ENCODE data around the gene C19orf81. TPM values are rescaled to one million over a fixed set of nuclear protein-coding genes. Genes with fewer than 3 reads are reported as not detected.

C19orf81 gene
- polyA plus RNA-seq, 3 donors, result not detected

- Histone ChIP-seq H4K20me1 (ENCODE audit: insufficient read depth, low read length) (no peaks in the 10 kb centered on the region), H3K4me2 (replicated peaks; ENCODE audit: extremely low read depth, low read length, poor library complexity, severe bottlenecking) (no peak overlapping the region), H3K4me1 (ENCODE audit: control insufficient read depth in 1 of 2, insufficient read depth in 2 of 2, low read length in 2 of 2) (peaks cover 1% of the 10 kb centered on the region in 2 donors), H3K9me3 (replicated peaks in 1 of 2; ENCODE audit: control insufficient read depth in 1 of 2, insufficient read depth in 1 of 2, low read length in 2 of 2) (no peaks in the 10 kb centered on the region), H3K4me3 (replicated peaks in 1 of 3; ENCODE audit: low read depth in 2 of 3, low read length in 3 of 3) (no peak overlapping the region), H3K9ac (ENCODE audit: insufficient read depth, low read length, poor library complexity, severe bottlenecking) (no peak overlapping the region), H3K36me3 (replicated peaks in 1 of 2; ENCODE audit: control insufficient read depth in 1 of 2, insufficient read depth in 2 of 2, low read length in 2 of 2) (no peaks in the 10 kb centered on the region), H3K27ac (ENCODE audit: low read depth in 1 of 2, low read length in 2 of 2) (no peak overlapping the region), H2AFZ (ENCODE audit: insufficient read depth, low read depth, low read length, poor library complexity, severe bottlenecking) (no peak overlapping the region), H3K79me2 (ENCODE audit: insufficient read depth, low read length) (no peaks in the 10 kb centered on the region), H3K27me3 (ENCODE audit: control insufficient read depth in 2 of 2, insufficient read depth in 2 of 2, low read length in 2 of 2) (peaks cover 25 to 39% of the 10 kb centered on the region in 2 donors)
- 94% methylated on average over 5 of the region's 6 CpGs for WGBS (ENCODE audit: insufficient coverage)
- H3K9me3 Mint-ChIP-seq, result peaks cover 0 to 31% (median 13%) of the 10 kb centered on the region in 7 donors
- H3K27me3 Mint-ChIP-seq (ENCODE audit: low read depth in 3 of 3), result peaks cover 47 to 83% (median 61%) of the 10 kb centered on the region in 3 donors
- H3K4me3 Mint-ChIP-seq, result peak overlapping the region in 1 of 2 donors; percentile 46
- no peak for TF ChIP-seq CTCF (IDR thresholded peaks at IDR 0.05)
- DNase-seq, result no peak
- H3K36me3 Mint-ChIP-seq, result no peaks in the 10 kb centered on the region
- peaks cover 3% of the 10 kb centered on the region for H3K4me1 Mint-ChIP-seq
- H3K27ac Mint-ChIP-seq, result no peak overlapping the region
- intact Hi-C loops (cut with micrococcal nuclease), result loop anchor here in 1 of 2 donors (10.0 kb wide), 1 partner anchor 121 kb away; no protein-coding TSS in a partner anchor
Observed at GRCh38 chr19:50664204-50664603, 15.0 kb downstream of the C19orf81 start.

- no peak overlapping the region for H3K27ac Mint-ChIP-seq
- no peak overlapping the region for H3K4me3 ChIP-seq (replicated peaks in 1 of 3; ENCODE audit: low read depth in 2 of 3, low read length in 3 of 3)
Observed at GRCh38 chr19:50666346-50667176, 17.3 kb downstream of the C19orf81 start.

More at GRCh38 chr19:50666346-50667176, 17.3 kb downstream of the C19orf81 start:
- no peak for TF ChIP-seq CTCF (IDR thresholded peaks at IDR 0.05)
- peaks cover 53 to 89% (median 69%) of the 10 kb centered on the region in 3 donors for H3K27me3 Mint-ChIP-seq (ENCODE audit: low read depth in 3 of 3)
- DNase-seq, result no peak
- no peaks in the 10 kb centered on the region for H3K4me1 Mint-ChIP-seq
- no peaks in the 10 kb centered on the region for H3K4me1 ChIP-seq (ENCODE audit: control insufficient read depth in 1 of 2, insufficient read depth in 2 of 2, low read length in 2 of 2)
- H3K27ac ChIP-seq (ENCODE audit: low read depth in 1 of 2, low read length in 2 of 2), result no peak overlapping the region
- intact Hi-C loops (cut with micrococcal nuclease), result loop anchor here in 1 of 2 donors (10.0 kb wide), 1 partner anchor 118 kb away; no protein-coding TSS in a partner anchor
- H3K4me2 ChIP-seq (replicated peaks; ENCODE audit: extremely low read depth, low read length, poor library complexity, severe bottlenecking), result no peak overlapping the region
- H2AFZ ChIP-seq (ENCODE audit: insufficient read depth, low read depth, low read length, poor library complexity, severe bottlenecking), result no peak overlapping the region
- peaks cover 0 to 1% of the 10 kb centered on the region in 2 donors for H3K36me3 Mint-ChIP-seq
- H3K4me3 Mint-ChIP-seq, result peak overlapping the region in 1 of 2 donors; percentile 21
- no peaks in the 10 kb centered on the region for H3K9me3 ChIP-seq (replicated peaks in 1 of 2; ENCODE audit: control insufficient read depth in 1 of 2, insufficient read depth in 1 of 2, low read length in 2 of 2)
- H4K20me1 ChIP-seq (ENCODE audit: insufficient read depth, low read length), result no peaks in the 10 kb centered on the region
- peaks cover 0 to 29% (median 12%) of the 10 kb centered on the region in 7 donors for H3K9me3 Mint-ChIP-seq
- WGBS (ENCODE audit: insufficient coverage), result 24% methylated on average over 40 of the region's 47 CpGs
- H3K36me3 ChIP-seq (replicated peaks in 1 of 2; ENCODE audit: control insufficient read depth in 1 of 2, insufficient read depth in 2 of 2, low read length in 2 of 2), result no peaks in the 10 kb centered on the region
- no peak overlapping the region for H3K9ac ChIP-seq (ENCODE audit: insufficient read depth, low read length, poor library complexity, severe bottlenecking)
- peaks cover 27 to 51% of the 10 kb centered on the region in 2 donors for H3K27me3 ChIP-seq (ENCODE audit: control insufficient read depth in 2 of 2, insufficient read depth in 2 of 2, low read length in 2 of 2)
- no peaks in the 10 kb centered on the region for H3K79me2 ChIP-seq (ENCODE audit: insufficient read depth, low read length)

All from CD14-positive monocyte (primary cell).